Skeletal muscle tissue (tissue), 4 donors: ENCODE results near the gene RIC1. TPM values are rescaled to one million over a fixed set of nuclear protein-coding genes. Genes with fewer than 3 reads are reported as not detected.

Source experiments
- H3K27ac ChIP-seq: one replicate; pipeline ENCODE4 v1.7.0; 2013; ENCODE audit warnings: mild to moderate bottlenecking, low read depth, low read length, inconsistent platforms
- H3K27me3 ChIP-seq, 3 donors: one replicate each; pipeline ENCODE4 v1.7.0; 2013; ENCODE audit warnings: low read length in 3 of 3; ENCODE audit not compliant: control insufficient read depth in 3 of 3, insufficient read depth in 3 of 3
- H3K36me3 ChIP-seq, 3 donors: one replicate each; pipeline ENCODE4 v1.7.0; 2013; ENCODE audit warnings: low read length in 3 of 3; ENCODE audit not compliant: control insufficient read depth in 3 of 3, insufficient read depth in 3 of 3
- H3K4me1 ChIP-seq, 3 donors: one replicate each; pipeline ENCODE4 v1.7.0; 2013; ENCODE audit warnings: low read length in 3 of 3, mild to moderate bottlenecking in 3 of 3; ENCODE audit not compliant: control insufficient read depth in 3 of 3, insufficient read depth in 3 of 3
- H3K4me3 ChIP-seq, 3 donors: one replicate each; pipeline ENCODE4 v1.7.0; 2013; ENCODE audit warnings: low read length in 3 of 3
- H3K9ac ChIP-seq, 3 donors: one replicate each; pipeline ENCODE4 v1.7.0; 2013; ENCODE audit warnings: low read length in 3 of 3, mild to moderate bottlenecking in 3 of 3, moderate library complexity in 2 of 3, low read depth in 1 of 3
- H3K9me3 ChIP-seq, 3 donors: one replicate each; pipeline ENCODE4 v1.7.0; 2013; ENCODE audit warnings: low read length in 3 of 3; ENCODE audit not compliant: control insufficient read depth in 3 of 3
- total RNA-seq: library from RNA; depleted of rRNA; stranded (reverse); fragments of >200 nt; gene quantifications from one replicate; pipeline ENCODE4 v1.2.3, GENCODE V29; 2014
- donor health status: Osteomylitis.

The RIC1 gene
- total RNA-seq, 1 donor from 2014 or later: 26.6 TPM

DNA sequence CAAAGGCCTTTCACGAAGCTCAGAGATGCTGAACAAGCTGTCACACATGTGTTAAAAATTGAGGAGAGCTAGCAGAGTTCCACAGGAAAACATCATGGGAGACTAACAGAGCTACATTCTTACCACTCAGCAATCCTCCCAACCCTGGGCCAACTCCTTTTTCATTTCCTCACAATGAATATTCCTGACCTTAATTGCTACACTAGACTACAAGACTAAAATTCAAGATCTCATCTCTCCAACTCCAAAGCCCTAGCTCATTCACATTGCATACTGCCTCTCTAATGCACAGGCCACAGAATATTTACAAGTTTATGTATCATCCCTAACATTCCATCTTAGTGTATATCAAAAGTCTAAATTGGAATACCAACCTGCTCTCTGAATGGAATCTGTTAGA lies 182.8 kb downstream of the RIC1 start:
- Histone ChIP-seq H3K36me3 (peaks cover 4 to 32% (median 21%) of the 10 kb centered on the region in 3 donors), H3K9ac (no peak overlapping the region), H3K4me1 (no peaks in the 10 kb centered on the region), H3K27ac (no peak overlapping the region), H3K27me3 (no peaks in the 10 kb centered on the region), H3K9me3 (no peaks in the 10 kb centered on the region), H3K4me3 (no peak overlapping the region)

DNA sequence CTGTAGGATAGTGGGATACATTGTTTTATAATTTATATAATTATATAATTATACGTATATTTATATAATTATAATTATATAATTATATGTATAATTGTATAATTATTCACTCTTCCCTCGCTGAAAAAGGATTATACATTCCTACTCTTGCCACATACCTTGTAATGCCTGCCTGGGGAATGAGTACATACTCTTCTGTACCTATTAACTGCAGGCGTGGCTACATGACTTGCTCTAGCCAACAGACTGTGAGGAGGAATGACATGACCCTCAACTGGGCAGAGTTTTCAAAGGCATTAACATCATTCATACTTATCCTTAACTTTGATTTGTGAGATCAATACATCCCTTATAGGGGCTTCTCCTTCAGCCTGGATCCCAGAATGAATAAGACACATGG lies 184.9 kb downstream of the RIC1 start:
- peaks cover 6 to 40% (median 21%) of the 10 kb centered on the region in 3 donors for H3K36me3 ChIP-seq
- H3K9me3 ChIP-seq: no peaks in the 10 kb centered on the region
- no peak overlapping the region for H3K9ac ChIP-seq
- no peak overlapping the region for H3K27ac ChIP-seq
- no peaks in the 10 kb centered on the region for H3K27me3 ChIP-seq
- no peak overlapping the region for H3K4me3 ChIP-seq
- no peaks in the 10 kb centered on the region for H3K4me1 ChIP-seq

DNA sequence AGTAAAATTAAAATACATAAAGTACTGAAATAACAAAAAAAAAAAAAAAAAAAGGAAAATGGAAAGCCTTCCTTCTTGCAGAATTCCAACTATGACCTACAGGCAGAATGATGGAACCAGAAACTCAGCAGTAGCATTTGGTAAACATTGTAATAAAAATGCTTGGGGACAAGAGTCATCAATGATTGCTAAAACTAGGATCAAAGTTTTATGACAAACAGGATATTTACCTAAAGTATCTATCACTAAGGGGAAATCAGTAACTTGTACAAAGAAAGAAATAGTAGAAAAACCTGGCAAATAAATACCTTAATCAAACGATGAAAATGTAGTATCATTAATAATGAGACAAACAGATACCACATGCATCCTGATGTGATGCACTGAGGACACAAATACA lies 186.6 kb downstream of the RIC1 start:
- H3K36me3 ChIP-seq: peaks cover 6 to 31% (median 9%) of the 10 kb centered on the region in 3 donors
- no peaks in the 10 kb centered on the region for H3K27me3 ChIP-seq
- H3K4me3 ChIP-seq: no peak overlapping the region

DNA sequence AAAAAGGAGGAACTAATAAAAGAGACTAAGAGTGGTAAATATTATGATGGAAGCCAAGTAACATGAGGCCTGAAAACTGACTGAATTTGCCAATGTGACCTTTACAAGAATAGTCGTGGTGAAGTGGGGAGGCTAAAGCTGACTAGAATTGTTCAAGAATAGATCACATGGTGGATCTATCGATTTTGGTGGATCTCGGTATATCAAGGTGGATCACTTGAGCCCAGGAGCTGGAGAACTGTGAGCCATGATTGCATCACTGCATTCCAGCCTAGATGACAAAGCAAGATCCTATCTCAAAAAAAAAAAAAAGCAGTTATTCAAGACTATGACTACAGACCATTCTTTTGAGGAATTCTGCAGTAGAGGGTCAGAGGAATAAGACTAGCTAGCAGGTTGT lies 189.0 kb downstream of the RIC1 start:
- Histone ChIP-seq H3K36me3 (peaks cover 4 to 21% (median 13%) of the 10 kb centered on the region in 3 donors), H3K4me1 (no peaks in the 10 kb centered on the region), H3K9ac (no peak overlapping the region), H3K27ac (no peak overlapping the region), H3K4me3 (no peak overlapping the region), H3K27me3 (no peaks in the 10 kb centered on the region), H3K9me3 (no peaks in the 10 kb centered on the region)

More for the DNA sequence above, 186.6 kb downstream of the RIC1 start:
- Histone ChIP-seq H3K4me1 (no peaks in the 10 kb centered on the region), H3K27ac (no peak overlapping the region), H3K9me3 (no peaks in the 10 kb centered on the region), H3K9ac (no peak overlapping the region)

DNA sequence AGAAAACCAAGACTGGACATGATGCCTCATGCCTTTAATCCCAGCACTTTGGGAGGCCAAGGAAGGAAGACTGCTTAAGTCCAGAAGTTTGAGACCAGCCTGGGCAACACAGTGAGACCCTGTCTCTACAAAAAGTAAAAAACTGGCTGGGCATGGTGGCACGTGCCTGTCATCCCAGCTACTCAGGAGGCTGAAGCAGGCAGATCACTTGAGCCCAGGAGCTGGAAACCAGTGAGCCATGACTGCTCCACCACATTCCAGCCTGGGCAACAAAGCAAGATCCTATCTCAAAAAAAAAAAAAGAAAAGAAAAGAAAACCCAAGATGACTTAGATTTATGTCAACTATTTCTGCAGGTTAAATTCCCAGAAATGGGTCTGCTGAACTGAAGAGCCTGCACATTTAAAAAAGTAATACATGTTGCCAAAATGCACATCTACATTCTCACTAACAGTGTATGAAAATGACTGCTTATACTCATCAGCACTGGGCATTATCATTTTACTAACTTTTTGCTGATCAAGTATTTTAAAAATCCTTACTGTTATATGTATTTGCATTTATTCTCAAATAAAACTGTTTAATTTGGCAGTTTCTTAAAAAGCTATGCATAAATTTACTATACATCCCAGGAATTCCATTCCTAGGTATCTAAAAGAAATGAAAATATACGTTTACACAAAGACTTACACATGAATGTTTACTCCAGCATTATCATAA lies 189.7 kb downstream of the RIC1 start:
- H3K9ac ChIP-seq: no peak overlapping the region

DNA sequence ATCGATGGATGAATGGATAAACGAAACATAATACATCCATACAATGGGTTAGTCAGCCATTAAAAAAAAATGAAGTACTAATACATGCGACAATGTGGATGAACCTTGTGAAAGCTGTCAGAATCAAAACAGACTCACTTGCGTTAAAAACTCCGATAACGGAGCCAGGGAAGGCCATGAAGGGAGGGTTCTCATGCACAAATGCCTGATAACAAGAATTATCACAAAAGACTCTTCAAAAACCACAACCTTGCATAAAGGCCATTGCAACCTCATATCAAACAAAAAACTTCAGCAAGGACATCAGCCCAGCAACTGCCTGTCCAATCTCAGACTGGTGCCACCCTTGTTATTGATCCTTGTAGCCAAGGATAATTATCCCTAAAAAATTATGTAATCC lies 190.3 kb downstream of the RIC1 start:
- Histone ChIP-seq H3K9ac (no peak overlapping the region), H3K9me3 (no peaks in the 10 kb centered on the region), H3K36me3 (peaks cover 6 to 24% (median 19%) of the 10 kb centered on the region in 3 donors), H3K27ac (no peak overlapping the region), H3K27me3 (no peaks in the 10 kb centered on the region), H3K4me1 (no peaks in the 10 kb centered on the region), H3K4me3 (no peak overlapping the region)

More for the DNA sequence above, 189.7 kb downstream of the RIC1 start:
- Histone ChIP-seq H3K4me1 (no peaks in the 10 kb centered on the region), H3K27me3 (no peaks in the 10 kb centered on the region), H3K36me3 (peaks cover 4 to 24% (median 17%) of the 10 kb centered on the region in 3 donors), H3K4me3 (no peak overlapping the region), H3K27ac (no peak overlapping the region), H3K9me3 (no peaks in the 10 kb centered on the region)

DNA sequence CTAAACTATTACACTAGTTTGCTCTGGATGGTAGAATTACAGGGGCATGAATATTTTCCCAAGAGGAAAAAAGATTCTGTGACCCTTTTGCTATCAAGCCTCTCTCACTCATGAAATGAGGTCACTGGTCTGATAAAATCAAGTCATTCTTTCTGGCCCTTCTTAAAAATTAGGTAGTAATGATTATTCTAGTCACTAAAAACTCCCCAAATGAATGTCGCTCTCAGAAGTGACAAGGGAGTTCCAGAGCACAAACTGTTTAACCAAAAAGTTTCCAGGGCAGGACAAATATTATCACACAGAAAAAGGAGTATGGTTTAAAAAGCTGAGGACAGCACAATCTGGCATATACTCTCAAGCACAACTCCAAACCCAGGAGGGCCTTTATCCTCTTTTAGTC lies 191.5 kb downstream of the RIC1 start:
- peaks cover 5 to 28% (median 25%) of the 10 kb centered on the region in 3 donors for H3K36me3 ChIP-seq

DNA sequence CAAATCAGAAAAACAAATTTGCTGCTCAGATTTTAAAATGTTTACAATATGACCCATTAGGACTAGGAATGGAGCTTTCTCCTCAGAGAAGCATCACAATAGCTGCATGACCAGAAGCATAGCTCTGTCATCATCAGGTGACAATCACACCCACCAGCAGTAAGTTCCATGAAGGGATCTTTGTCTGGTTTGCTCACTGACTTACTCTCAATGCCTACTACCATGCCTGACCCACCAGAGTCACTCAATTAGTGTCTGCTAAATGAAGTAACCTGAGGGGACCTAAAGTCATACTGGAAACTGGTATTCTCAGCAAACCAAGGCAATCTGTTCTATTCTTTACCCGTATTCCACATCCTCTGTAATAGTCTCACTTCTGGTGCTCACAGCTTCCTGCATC lies 196.3 kb downstream of the RIC1 start:
- H3K27me3 ChIP-seq: no peaks in the 10 kb centered on the region

More for the DNA sequence above, 191.5 kb downstream of the RIC1 start:
- Histone ChIP-seq H3K4me3 (no peak overlapping the region), H3K9me3 (no peaks in the 10 kb centered on the region), H3K27me3 (no peaks in the 10 kb centered on the region), H3K9ac (no peak overlapping the region), H3K27ac (no peak overlapping the region), H3K4me1 (no peaks in the 10 kb centered on the region)

More for the DNA sequence above, 196.3 kb downstream of the RIC1 start:
- H3K9ac ChIP-seq: no peak overlapping the region
- H3K27ac ChIP-seq: no peak overlapping the region
- H3K4me3 ChIP-seq: no peak overlapping the region
- no peaks in the 10 kb centered on the region for H3K9me3 ChIP-seq
- H3K4me1 ChIP-seq: no peaks in the 10 kb centered on the region
- peaks cover 3 to 31% (median 22%) of the 10 kb centered on the region in 3 donors for H3K36me3 ChIP-seq

Other genes starting within 250 kb of the RIC1 start
- 15.1 TPM for gene PLGRKT, start 191.2 kb upstream of the RIC1 start, total RNA-seq
- 0.52 TPM for gene CD274, start 178.6 kb upstream of the RIC1 start, total RNA-seq
- gene PDCD1LG2, start 118.6 kb upstream of the RIC1 start, total RNA-seq: 3.7 TPM
- gene ERMP1, start 204.0 kb downstream of the RIC1 start, total RNA-seq: 11.0 TPM